CD4-positive, alpha-beta T cell treated with Interleukin-15 for 1 hour (primary cell): ENCODE results near the gene LRRC36.
A peak's percentile ranks its signal among the peaks of the same experiment; 100 is the strongest.

Experiments
- DNase-seq: peaks from one replicate; pipeline ENCODE4 v3.0.0-alpha.2; 2020

The LRRC36 gene

GRCh38 chr16:67390816-67391423 lies 64.3 kb downstream of the LRRC36 start:
- DNase-seq: no peak

DNA sequence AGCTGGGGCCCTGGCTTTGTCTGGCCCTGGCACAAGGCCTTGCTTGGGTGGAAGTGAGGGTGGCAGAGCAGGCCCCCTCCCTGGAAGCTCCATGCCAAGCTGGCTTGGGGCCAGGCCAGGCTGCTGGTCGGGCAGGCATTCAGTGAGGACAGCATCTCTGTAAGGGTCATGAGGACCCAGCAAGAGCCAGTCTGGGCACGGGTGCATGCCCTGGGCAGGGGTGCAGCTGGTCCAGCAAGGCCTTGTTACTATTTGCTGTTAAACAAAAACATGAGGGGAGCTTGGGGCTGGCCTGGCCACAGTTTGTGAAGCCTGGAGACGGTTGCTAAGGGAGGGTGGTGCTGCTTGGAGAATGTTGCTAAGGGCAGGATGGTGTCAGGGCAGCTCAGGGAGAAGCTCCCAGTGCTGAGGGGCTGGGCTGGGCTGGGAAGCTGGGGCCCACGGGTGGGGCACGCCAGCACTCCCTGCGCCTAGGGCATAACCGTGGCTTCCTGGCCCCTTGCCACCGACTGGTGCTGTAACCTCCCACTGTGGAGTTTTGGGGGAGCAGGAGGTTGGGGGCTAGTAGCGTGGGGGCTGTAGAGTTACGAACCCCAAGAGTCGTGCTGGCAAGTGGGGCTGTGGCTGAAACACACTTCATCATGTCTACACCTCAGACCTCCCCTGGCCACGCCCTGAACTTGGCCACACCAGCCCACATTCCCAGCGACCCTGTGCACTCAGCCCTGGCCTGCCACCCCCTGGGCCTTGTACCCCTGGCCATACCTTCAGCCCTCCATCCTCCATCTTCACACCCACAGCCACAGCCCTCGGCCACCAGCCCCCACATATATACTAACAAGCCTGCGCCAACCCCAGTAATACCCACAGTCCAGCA lies 65.0 kb downstream of the LRRC36 start:
- peak; percentile 41 for DNase-seq

- no peak for DNase-seq
Observed at GRCh38 chr16:67392301-67393059, 65.9 kb downstream of the LRRC36 start.

- DNase-seq: peak; percentile 84
Observed at GRCh38 chr16:67393111-67393787, 66.6 kb downstream of the LRRC36 start, which contains the start of gene TPPP3. Gene TPPP3 (minus strand): TSS chr16:67393498. CDS start chr16:67391111, 2,387 bp downstream.

- no peak for DNase-seq
Observed at GRCh38 chr16:67393788-67394154, 67.2 kb downstream of the LRRC36 start.

- DNase-seq: no peak
Observed at GRCh38 chr16:67394155-67395104, 67.8 kb downstream of the LRRC36 start.

DNA sequence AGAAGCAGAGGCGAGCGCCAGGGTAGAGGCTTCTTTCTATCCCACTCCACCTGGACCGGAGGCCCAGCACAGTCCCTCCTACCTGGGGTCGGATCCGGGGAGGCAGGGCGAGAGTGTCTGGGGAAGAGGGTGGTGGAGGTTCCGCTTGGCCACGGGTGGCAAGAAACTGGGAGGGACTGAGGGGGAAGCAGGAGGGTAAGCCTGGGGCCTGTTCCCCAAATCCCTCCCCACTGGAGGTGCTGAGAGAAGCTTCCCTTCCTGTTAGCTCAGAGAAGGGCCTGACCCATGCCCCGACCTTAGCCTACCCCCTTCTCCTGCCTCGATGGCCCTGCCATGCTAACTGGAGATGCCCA lies 68.5 kb downstream of the LRRC36 start:
- DNase-seq: peak; percentile 47

GRCh38 chr16:67395458-67396158 lies 69.0 kb downstream of the LRRC36 start:
- no peak for DNase-seq

GRCh38 chr16:67396159-67397035 lies 69.8 kb downstream of the LRRC36 start:
- DNase-seq: peak; percentile 47

DNA sequence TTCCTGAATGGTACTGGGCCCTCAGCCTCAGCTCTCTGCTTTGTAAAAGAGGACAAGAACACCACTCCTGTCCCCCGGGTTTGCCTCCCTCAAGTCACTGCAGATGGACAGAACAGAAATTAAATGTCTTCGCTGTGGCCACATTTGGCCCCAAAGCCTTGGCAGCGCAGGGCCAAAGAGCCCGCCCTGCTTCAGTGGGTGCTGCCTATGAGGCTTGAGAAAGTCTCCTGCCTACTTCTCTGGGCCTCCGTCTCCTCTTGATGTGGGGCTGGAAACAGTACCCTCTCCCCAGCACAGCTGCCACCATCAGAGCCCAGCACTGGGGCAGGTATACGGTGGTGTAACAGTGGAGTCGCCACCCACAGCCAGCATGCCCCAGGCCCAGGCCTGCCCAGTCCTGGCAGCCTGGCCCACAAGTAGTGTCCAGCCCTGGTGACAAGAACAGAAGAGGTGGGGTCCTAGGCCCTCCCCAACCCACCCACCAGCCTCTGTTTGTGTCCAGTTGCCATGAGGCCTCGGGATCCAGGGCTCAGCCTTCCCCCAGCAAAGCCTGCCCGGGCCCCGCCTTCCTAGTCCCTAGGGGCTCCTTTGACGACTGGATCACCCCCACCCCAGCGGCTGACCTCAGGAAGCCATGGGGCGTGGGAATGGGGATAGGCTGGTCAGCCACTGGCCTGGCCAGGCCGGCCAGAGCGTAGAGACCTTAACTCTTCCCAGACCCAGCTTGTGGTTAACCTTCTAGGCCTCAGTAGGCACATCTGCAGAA lies 70.6 kb downstream of the LRRC36 start:
- DNase-seq: no peak

GRCh38 chr16:67397812-67398545 lies 71.4 kb downstream of the LRRC36 start:
- DNase-seq: no peak

- no peak for DNase-seq
Observed at GRCh38 chr16:67398546-67399217, 72.1 kb downstream of the LRRC36 start.

GRCh38 chr16:67399218-67399733 lies 72.7 kb downstream of the LRRC36 start:
- DNase-seq: peak; percentile 45

GRCh38 chr16:67399749-67400704 lies 73.4 kb downstream of the LRRC36 start:
- DNase-seq: no peak

GRCh38 chr16:67400901-67401300 lies 74.3 kb downstream of the LRRC36 start:
- no peak for DNase-seq

GRCh38 chr16:67403976-67404555 lies 77.5 kb downstream of the LRRC36 start:
- no peak for DNase-seq
